Urothelium cell line (cell line): ENCODE results near the gene SDR39U1.

Experiments
- DNase-seq: peaks from one replicate; pipeline ENCODE4 v3.0.0; 2011; ENCODE audit warnings: low spot score, mixed read lengths
- FAIRE-seq: peaks from 2 replicates; lab custom pipeline; 2011; peaks lifted over from hg19 to GRCh38; lab: Jason Lieb, UNC

SDR39U1 gene

GRCh38 chr14:24414077-24414476 is 28.5 kb downstream of the SDR39U1 start:
- DNase-seq = no peak
- FAIRE-seq = no peak

- no peak for FAIRE-seq
- peak; percentile 52 for DNase-seq
These were observed 30.9 kb downstream of the SDR39U1 start for GRCh38 chr14:24411443-24412389.

DNA sequence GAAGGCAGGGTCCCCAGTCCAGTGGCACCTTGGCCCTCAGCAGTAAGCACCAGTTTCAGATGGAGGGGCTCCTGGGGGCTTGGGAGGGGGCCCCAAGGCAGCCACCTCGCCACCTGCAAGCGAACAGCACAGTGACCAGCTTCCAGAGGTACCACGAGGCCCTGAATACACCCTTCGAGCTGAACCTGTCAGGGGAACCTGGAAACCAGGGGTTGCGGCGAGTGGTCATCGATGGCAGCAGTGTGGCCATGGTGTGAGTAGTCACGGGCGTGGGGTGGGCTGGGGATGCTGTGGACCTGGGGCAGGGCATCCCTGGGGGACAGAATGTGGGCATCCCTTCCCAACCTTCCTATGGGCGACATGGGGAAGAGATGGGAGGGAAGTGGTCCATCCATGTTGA is 32.6 kb downstream of the SDR39U1 start:
- DNase-seq = no peak
- FAIRE-seq = no peak

DNA sequence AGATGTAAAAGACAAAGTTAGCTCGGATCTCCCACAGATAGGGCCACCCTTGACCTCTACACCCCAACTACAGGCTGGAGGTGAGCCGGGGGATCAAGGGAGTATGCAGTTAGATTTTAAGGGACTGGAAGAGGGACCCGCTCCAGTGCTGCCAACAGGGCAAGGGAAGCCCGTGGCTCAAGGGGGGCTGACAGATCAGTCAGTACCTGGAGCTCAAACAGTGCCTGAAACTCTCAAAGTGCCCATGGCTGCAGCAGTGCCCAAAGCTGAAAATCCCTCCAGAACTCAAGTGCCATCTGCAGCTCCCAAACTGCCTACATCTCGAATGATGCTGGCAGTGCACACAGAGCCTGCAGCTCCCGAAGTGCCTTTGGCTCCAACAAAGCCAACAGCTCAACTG is 33.4 kb downstream of the SDR39U1 start:
- DNase-seq (no peak), FAIRE-seq (no peak)

- DNase-seq (no peak), FAIRE-seq (no peak)
These were observed 33.8 kb downstream of the SDR39U1 start for GRCh38 chr14:24408764-24409163.

GRCh38 chr14:24407608-24408325 is 34.8 kb downstream of the SDR39U1 start:
- no peak for DNase-seq
- FAIRE-seq = no peak

GRCh38 chr14:24406416-24406815 is 36.2 kb downstream of the SDR39U1 start:
- FAIRE-seq = no peak

GRCh38 chr14:24404814-24405213 is 37.8 kb downstream of the SDR39U1 start:
- no peak for DNase-seq
- no peak for FAIRE-seq

More at GRCh38 chr14:24406416-24406815, 36.2 kb downstream of the SDR39U1 start:
- no peak for DNase-seq

DNA sequence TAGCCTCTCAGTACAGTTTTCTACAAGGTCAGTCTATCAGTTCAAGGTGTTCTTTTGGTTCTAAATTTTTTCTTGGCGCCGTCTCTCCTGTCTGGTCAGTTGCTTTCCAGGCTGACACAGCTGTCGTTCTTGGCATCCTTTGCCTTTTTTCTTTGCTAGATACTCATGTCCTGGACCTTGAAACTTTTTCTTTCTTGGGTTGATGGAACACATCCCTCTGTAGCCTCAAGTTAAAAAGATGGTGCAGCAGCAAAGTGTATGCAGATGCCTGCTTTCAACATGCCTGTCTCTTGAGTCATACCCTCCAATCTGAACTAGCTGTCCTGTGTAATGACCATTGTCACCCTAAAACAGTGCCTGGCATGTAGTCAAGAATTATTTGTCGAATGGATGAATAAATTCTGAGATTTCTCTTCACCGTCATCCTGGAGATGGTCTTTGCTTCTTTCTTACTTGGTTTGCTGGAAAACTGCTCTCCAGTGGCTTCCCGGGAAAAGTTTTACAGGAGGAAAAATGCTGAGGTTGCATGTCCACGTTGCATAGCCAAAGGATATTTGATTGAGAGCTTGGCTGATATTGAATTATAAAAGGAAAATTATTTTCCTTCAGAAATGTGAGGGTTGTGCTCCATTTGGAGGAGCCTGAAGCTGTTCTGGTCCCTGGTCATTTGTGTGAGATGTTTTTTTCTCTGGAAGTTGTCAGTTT is 39.1 kb downstream of the SDR39U1 start:
- no peak for FAIRE-seq
- no peak for DNase-seq

- DNase-seq = no peak
- no peak for FAIRE-seq
These were observed 40.5 kb downstream of the SDR39U1 start for GRCh38 chr14:24401810-24402702.

DNA sequence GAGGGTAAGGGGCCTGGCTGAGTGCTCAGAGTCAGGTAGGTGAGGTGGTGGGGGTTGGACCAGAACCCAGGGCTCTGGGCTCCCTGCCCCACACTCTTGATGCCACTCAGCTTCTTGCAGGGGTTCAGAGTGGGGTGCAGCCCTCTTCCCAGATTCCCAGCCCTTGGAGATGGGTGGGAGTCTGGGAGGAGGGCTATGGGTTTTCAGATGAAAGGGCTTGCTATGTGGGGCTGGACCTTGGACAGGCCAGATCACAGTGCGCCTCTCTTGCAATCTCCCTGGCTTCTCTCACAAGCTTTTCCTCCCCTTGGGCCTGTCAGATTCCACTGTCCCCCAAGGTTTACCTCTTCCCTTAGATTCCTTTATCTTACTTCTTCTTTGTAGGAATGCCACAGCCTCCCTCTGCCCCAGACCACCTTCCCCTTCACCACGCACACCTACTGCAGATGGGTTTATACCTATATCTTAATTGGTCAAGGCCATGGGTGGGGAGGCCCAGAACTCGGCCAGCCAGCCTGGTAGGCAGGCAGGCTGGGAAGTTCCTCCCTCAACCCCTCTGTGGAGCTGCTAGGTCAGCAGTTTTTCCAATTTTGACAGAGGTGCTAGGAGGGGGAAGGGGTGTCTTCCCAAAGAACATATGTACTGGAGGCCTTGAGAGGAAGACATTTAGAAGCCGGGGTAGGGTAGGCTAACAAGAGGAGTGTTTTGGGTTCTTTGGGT is 42.4 kb downstream of the SDR39U1 start:
- no peak for FAIRE-seq

DNA sequence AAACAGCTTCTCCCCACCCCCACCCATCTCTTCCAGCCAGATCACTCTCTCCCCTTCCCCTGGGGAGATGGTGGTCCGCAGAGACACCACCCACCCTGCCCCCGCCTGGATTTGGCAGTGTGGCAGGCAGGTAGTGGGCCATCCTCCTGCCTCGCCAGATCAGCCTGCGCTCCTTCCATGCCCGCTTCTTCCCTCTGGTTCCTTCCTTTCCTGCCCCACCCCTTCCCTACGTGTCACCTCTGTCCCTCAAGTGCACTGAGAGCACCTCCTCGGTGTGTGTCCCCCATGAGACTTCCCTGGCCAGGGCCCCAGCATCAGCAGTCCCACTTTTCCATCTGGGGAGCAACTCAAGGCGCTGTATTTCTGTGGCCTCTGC is 43.1 kb downstream of the SDR39U1 start:
- DNase-seq = no peak
- no peak for FAIRE-seq

More for the DNA sequence above, 42.4 kb downstream of the SDR39U1 start:
- DNase-seq = no peak

DNA sequence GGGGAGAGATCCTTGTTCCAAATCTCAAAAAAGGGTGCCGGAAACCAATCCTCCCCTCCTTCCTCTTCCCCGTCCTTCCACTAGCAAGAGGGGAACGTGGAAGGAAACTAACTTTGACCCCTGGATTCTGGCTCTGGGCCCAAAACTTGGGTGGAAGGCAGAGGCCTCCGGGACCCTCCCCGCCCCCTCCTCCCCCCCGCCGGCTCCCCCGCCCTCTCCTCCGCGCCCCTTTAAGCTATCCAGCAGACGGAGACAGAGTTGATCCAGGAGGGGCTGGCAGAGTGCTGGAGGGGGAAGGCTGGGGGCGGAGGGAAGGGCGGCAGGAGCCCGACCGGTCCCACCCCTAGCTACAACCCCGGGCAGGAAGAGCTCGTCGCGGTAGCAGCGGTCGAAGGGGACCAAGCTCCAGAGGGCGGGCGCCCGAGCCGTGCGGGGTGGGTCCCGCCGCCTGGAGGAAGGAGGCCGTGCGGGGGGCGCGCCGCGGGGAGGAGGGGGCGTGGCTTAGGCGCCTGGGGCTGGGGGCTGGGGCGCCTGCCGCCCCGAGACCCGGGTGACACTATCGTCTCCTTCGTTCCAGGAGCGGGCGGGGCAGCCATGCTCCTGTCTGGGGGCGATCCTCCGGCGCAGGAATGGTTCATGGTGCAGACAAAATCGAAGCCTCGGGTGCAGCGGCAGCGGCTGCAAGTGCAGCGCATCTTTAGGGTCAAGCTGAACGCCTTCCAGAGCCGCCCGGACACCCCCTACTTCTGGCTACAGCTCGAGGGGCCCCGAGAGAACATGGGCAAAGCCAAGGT is 43.7 kb downstream of the SDR39U1 start, which contains the start of gene NYNRIN:
Gene NYNRIN (plus strand): TSS at position 351 of the 794 bp plus-strand sequence. CDS start 244 bp downstream, at position 595.
- no peak for FAIRE-seq
- peak; percentile 64 for DNase-seq

DNA sequence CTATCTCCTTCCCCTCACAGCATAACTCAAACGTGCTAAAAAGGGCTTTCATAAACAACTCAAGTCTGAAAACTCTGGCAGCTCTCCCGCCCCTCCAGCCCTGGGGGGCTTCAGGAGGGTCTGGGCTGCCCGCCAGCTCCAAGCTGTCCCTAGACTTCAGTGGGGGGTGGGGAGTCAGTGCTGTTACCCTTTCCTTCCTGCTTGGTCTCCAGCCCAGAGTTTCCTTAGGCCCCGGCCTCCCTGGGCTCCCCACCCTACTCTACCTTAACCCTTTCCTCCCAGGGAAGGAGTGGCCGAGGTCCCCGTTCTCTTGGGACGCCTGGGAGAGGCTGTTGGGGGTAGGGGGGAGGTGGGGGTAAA is 44.3 kb downstream of the SDR39U1 start:
- DNase-seq = no peak
- no peak for FAIRE-seq

GRCh38 chr14:24397639-24398292 is 44.8 kb downstream of the SDR39U1 start:
- DNase-seq (no peak), FAIRE-seq (no peak)

GRCh38 chr14:24395609-24396582 is 46.7 kb downstream of the SDR39U1 start:
- DNase-seq (no peak), FAIRE-seq (no peak)

DNA sequence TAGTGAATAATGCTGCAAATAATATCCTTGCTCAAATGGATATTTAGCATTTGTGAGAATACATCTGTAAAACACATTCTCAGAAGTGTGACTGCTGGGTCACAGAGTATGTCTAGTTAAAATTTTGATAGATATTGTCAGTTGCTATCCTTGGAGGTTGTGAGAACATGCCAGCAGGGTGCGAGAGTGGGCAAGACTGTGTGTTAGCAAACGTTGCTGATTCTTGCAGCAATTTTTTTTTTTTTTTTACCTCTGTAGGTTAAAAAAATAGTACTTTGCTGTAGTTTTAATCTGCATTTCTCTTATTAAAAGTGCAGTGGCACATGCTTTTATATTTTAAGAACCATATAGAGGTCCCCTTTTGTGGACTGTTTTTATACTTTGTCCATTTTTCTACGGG is 48.3 kb downstream of the SDR39U1 start:
- no peak for DNase-seq

More for the DNA sequence above, 48.3 kb downstream of the SDR39U1 start:
- no peak for FAIRE-seq
